GM12864 (cell line): ENCODE data around the gene IDUA.

Experiments
- DNase-seq: peaks from one replicate; pipeline ENCODE4 v3.0.0-alpha.2; 2011; ENCODE audit warnings: low read depth
- H3K4me3 ChIP-seq: 2 replicates; pipeline ENCODE4 v1.5.1; 2011; ENCODE audit warnings: mild to moderate bottlenecking, low read depth, low read length, control low read depth
- TF ChIP-seq, protein P1 (sequence below): IDR thresholded peaks from 2 replicates; pipeline ENCODE4 v1.5.1; 2011; ENCODE audit warnings: low read depth, mild to moderate bottlenecking, moderate library complexity, low read length, control low read depth, inconsistent platforms; ENCODE audit errors: missing control alignments

The IDUA gene

GRCh38 chr4:1023075-1023640, 36.3 kb downstream of the IDUA start:
- DNase-seq: no peak
- no peak overlapping the region for H3K4me3 ChIP-seq
- TF ChIP-seq, protein P1, sequence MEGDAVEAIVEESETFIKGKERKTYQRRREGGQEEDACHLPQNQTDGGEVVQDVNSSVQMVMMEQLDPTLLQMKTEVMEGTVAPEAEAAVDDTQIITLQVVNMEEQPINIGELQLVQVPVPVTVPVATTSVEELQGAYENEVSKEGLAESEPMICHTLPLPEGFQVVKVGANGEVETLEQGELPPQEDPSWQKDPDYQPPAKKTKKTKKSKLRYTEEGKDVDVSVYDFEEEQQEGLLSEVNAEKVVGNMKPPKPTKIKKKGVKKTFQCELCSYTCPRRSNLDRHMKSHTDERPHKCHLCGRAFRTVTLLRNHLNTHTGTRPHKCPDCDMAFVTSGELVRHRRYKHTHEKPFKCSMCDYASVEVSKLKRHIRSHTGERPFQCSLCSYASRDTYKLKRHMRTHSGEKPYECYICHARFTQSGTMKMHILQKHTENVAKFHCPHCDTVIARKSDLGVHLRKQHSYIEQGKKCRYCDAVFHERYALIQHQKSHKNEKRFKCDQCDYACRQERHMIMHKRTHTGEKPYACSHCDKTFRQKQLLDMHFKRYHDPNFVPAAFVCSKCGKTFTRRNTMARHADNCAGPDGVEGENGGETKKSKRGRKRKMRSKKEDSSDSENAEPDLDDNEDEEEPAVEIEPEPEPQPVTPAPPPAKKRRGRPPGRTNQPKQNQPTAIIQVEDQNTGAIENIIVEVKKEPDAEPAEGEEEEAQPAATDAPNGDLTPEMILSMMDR: no peak

DNA sequence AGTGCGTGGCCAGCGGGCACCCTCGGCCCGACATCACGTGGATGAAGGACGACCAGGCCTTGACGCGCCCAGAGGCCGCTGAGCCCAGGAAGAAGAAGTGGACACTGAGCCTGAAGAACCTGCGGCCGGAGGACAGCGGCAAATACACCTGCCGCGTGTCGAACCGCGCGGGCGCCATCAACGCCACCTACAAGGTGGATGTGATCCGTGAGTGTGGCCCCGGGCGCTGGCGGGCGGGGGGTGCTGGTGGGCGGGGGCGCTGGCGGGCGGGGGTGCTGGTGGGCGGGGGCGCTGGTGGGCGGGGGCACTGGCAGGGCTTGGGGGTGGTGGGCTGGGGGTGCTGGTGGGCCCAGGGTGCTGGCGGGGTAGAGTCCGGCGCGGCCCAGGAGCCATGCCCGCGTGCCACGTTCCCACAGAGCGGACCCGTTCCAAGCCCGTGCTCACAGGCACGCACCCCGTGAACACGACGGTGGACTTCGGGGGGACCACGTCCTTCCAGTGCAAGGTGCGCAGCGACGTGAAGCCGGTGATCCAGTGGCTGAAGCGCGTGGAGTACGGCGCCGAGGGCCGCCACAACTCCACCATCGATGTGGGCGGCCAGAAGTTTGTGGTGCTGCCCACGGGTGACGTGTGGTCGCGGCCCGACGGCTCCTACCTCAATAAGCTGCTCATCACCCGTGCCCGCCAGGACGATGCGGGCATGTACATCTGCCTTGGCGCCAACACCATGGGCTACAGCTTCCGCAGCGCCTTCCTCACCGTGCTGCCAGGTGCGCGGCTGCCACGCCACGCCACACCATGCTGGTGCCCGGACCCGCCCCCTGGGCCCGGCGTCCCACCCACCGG, 37.3 kb downstream of the IDUA start:
- DNase-seq: no peak
- TF ChIP-seq, protein P1: no peak
- no peak overlapping the region for H3K4me3 ChIP-seq

- TF ChIP-seq, protein P1: no peak
- no peak for DNase-seq
These were observed 38.2 kb downstream of the IDUA start for GRCh38 chr4:1024882-1025545.

GRCh38 chr4:1026115-1026514, 39.3 kb downstream of the IDUA start:
- no peak for DNase-seq
- TF ChIP-seq, protein P1: no peak
- no peak overlapping the region for H3K4me3 ChIP-seq

More at GRCh38 chr4:1024882-1025545, 38.2 kb downstream of the IDUA start:
- no peak overlapping the region for H3K4me3 ChIP-seq

GRCh38 chr4:1027219-1027914, 40.5 kb downstream of the IDUA start:
- TF ChIP-seq, protein P1: no peak
- DNase-seq: no peak
- no peak overlapping the region for H3K4me3 ChIP-seq

GRCh38 chr4:1027915-1028238, 41.0 kb downstream of the IDUA start:
- H3K4me3 ChIP-seq: no peak overlapping the region
- DNase-seq: no peak
- TF ChIP-seq, protein P1: no peak
